Measurements from ENCODE around the gene RAB44.

GRCh38 chr6:36756786-36757185 lies 59.2 kb downstream of the RAB44 start:
- no peak for TF ChIP-seq U2AF1 (optimal IDR thresholded peaks at IDR 0.05; ENCODE audit: low read depth, low read length)
- TF ChIP-seq KDM5B (IDR thresholded peaks at IDR 0.05; ENCODE audit: insufficient replicate concordance, low read depth, low read length), result no peak
- no peak for TF ChIP-seq JUND (IDR thresholded peaks at IDR 0.05; ENCODE audit: borderline replicate concordance, low read depth, low read length)
- TF ChIP-seq JUND (tag; IDR thresholded peaks at IDR 0.05; ENCODE audit: borderline replicate concordance, low read depth, low read length), result no peak
- TF ChIP-seq BRCA1 (IDR thresholded peaks at IDR 0.05), result no peak
- no peak for TF ChIP-seq BRCA1 (CRISPR knock-in tag; IDR thresholded peaks at IDR 0.05)
- TF ChIP-seq EP300 (IDR thresholded peaks at IDR 0.05; ENCODE audit: low read length), result no peak
- no peak for TF ChIP-seq ZNF274 (IDR thresholded peaks at IDR 0.05; ENCODE audit: borderline replicate concordance, low read depth, low read length)
- TF ChIP-seq PTBP1 (IDR thresholded peaks at IDR 0.05; ENCODE audit: low read depth, low read length), result no peak
- no peak for TF ChIP-seq ETV5 (CRISPR knock-in tag; IDR thresholded peaks at IDR 0.05; ENCODE audit: low read depth)

All from K562 (cell line).